PFSK-1 (cell line): Measurements from ENCODE around the gene COX19.

Experiments used
- FOXP2 ChIP-seq: optimal IDR thresholded peaks from 2 replicates; pipeline ENCODE3; 2011; ENCODE audit warnings: borderline replicate concordance, control low read depth, inconsistent platforms; ENCODE audit not compliant: insufficient read depth; ENCODE audit errors: extremely low read length, extremely low read depth
- POLR2AphosphoS5 ChIP-seq: IDR thresholded peaks from 2 replicates; pipeline ENCODE4 v1.6.1; 2012; ENCODE audit warnings: low read depth, mild to moderate bottlenecking, control low read depth, low read length, moderate library complexity
- REST ChIP-seq, 2 experiments: IDR thresholded peaks; 2 replicates each; pipeline versions ENCODE4 v1.6.1 to v1.8.0; 2011 to 2012; ENCODE audit warnings: low read depth in 2 of 2, low read length in 2 of 2, control low read depth in 1 of 2, inconsistent platforms in 1 of 2, mild to moderate bottlenecking in 1 of 2, moderate library complexity in 1 of 2; ENCODE audit not compliant: insufficient read depth in 1 of 2
- SIN3A ChIP-seq: IDR thresholded peaks from 2 replicates; pipeline ENCODE4 v1.6.1; 2012; ENCODE audit warnings: mild to moderate bottlenecking, low read length, moderate library complexity, borderline replicate concordance; ENCODE audit not compliant: insufficient read depth
- TAF1 ChIP-seq: IDR thresholded peaks from 2 replicates; pipeline ENCODE4 v1.6.1; 2012; ENCODE audit warnings: low read length, control low read depth, borderline replicate concordance; ENCODE audit not compliant: insufficient read depth

Gene COX19

DNA sequence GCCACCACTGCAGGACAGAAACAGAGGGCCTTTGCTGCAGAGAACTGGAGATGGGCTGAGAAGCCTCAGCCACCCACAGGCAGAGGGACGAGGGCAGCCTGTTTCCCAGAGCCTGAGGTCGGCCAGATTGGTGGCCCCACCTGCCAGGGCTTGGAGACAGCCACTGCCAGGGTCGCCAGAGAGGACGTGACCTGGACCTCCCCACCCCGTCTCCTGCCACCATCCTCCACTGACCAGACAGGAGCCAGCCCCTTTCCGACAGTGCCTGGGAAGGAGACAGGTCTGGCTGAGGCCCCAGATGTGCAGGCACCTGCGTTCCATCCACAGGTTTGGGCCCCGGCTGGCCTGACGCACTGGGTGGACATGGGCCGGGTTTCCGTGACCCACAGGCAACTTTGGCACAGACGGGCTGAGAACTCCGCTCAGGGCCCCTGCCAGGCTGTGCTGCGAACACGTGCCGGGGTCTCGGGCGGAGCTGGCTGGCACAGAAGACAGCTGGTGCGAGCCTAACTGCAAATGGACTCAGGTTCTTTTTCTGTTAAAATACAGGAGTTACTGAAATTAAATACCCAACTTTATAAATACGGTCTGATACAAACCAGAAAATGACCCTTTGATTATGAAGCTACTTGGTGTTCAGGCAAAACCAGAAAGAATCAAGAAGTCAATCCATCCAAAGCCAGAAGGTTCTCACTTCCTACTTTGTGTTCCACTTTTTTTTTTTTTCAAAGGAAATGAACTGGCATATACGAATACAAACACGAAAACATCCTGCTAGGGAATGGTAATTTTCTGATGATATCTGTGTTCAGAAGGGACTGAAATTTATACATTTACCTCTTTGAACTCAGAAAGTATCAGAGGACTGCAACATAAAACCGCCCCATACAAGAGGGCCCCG, 6.9 kb downstream of the COX19 start:
- TF ChIP-seq FOXP2, result no peak
- no peak for TF ChIP-seq POLR2AphosphoS5
- TF ChIP-seq TAF1, result no peak
- TF ChIP-seq REST (IDR thresholded peaks at IDR 0.05; ENCODE audit: insufficient read depth in 1 of 2, low read depth in 2 of 2, low read length in 2 of 2), result no peak

DNA sequence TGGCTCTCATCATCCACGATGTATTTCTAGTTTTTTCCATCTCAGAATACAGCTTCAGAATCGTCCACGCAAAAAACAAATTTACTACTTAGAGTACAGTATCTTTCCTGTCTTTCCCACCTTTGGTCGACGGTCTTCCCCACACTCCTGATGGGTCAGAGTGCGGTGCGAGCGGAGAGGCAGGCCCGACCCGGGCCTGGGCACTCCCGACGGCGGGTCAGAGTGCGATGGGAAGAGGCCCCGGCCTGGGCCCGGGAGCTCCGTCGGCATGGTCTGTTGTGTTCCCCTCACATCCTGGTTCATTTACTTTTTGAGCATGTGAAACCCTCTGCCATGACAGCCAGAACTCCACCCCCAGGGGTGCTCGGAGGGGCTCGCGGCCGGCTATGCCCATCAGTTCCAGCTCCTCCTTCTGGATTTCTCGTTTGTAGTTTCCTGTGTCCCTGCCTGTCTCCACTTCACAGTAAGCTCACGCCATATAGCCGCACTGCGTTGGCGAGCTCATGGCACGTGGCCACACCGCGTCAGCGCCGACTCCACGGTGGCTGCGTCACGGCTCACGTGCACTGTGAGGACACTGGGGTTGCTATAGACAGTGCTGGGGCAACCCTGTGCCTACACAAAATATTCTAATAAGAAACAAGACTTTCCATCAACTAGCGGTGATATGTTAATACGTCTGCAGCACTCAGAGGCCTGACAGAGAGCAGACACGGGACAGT, 7.8 kb downstream of the COX19 start:
- TF ChIP-seq POLR2AphosphoS5, result no peak
- TF ChIP-seq REST (IDR thresholded peaks at IDR 0.05; ENCODE audit: insufficient read depth in 1 of 2, low read depth in 2 of 2, low read length in 2 of 2), result no peak
- no peak for TF ChIP-seq FOXP2
- no peak for TF ChIP-seq TAF1
- no peak for TF ChIP-seq SIN3A

DNA sequence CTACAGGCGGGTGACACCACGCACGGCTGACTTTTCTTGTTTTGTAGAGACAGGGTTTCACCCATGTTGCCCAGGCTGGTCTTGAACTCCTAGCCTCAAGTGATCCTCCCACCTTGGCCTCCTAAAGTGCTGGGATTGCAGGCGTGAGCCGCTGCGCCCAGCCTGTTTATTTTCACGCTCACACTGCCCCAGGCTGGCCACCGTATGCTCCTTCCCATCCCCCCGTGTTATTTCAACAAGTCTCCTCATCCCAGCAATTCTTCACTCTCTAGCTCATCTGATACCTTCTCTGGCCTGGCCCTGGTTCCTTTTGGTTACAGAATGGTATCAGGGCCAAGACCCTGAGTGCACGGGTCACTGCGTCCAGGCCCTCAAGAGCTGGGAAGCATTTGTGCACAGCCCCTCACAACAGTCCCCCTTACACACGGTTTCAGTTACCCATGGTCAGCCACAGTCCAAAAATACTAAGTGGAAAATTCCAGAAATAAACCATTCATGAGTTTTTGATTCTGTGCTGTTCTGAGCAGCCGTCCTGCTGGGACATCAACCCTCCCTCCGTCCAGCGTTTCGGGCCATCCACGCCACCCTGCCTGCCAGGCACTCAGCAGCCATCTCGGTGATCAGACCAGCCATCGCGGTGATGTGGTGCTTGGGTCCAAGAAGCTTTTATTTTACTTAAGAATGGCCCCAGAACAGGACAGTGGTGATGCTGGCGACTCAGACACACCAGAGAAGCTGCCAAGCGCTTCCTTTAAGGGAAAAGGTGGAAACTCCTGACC, 8.9 kb downstream of the COX19 start:
- no peak for TF ChIP-seq TAF1
- TF ChIP-seq POLR2AphosphoS5, result no peak; the same call in 1 of the 2 replicates
- TF ChIP-seq REST (IDR thresholded peaks at IDR 0.05; ENCODE audit: insufficient read depth in 1 of 2, low read depth in 2 of 2, low read length in 2 of 2), result no peak
- no peak for TF ChIP-seq FOXP2
- no peak for TF ChIP-seq SIN3A

DNA sequence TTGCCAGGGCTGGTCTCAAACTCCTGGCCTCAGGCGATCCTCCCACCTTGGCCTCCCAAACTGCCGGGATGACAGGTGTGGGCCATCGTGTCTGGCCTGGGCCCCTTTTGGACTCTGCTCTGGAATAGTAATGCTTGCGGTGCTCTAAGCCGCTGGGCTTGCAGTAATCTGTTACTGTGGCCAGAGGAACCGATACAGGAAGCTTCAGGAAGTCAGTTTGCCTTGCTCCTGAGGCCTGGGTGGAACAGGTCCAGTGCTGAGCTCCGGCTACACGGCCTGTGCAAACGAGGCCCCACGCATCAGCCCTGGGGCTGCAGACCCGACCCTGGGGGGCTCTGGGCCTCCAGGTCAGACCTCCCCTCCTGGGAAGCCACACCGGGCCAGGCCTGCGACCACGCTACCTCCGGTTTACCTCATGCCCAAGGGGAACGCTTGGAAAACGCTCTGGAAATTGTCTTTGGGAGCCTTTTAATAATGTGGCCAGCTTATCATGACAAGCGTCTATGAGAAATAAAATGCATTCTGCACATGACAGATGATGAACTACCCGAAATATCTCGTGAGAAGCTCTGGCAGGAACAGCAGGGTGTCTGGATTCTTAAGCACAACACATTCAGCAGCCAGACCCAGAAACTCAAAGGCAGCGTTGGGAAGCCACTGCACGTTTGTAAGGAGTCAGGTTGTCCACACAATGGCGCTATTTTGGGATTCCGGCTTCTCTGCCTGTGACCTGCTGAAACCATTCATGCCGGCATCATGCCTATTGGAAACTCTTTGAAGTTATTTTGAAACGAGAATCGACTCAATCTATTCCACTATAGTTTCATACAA, 10.7 kb downstream of the COX19 start:
- no peak for TF ChIP-seq REST (IDR thresholded peaks at IDR 0.05; ENCODE audit: insufficient read depth in 1 of 2, low read depth in 2 of 2, low read length in 2 of 2)
- TF ChIP-seq SIN3A, result no peak
- no peak for TF ChIP-seq TAF1
- no peak for TF ChIP-seq POLR2AphosphoS5
- TF ChIP-seq FOXP2, result no peak
